Thyroid gland (tissue), 4 donors: ENCODE data around the gene CARMIL1. TPM values are rescaled to one million over a fixed set of nuclear protein-coding genes. Genes with fewer than 3 reads are reported as not detected.

Source experiments
- DNase-seq, 2 donors: peaks; one replicate each; pipeline ENCODE4 v3.0.0-alpha.2; 2019
- H3K27ac ChIP-seq, 3 donors: fragments of 200-600 bp; sonication (generic); 1 replicate in 2 of 3; 2 replicates in 1 of 3; pipeline ENCODE4 v1.5.1; 2016 to 2019; ENCODE audit warnings: mild to moderate bottlenecking in 1 of 3, moderate library complexity in 1 of 3
- H3K27me3 ChIP-seq: fragments of 200-600 bp; sonication (generic); one replicate; pipeline ENCODE4 v1.5.1; 2019
- H3K36me3 ChIP-seq, 2 donors: fragments of 200-600 bp; sonication (generic); one replicate each; pipeline ENCODE4 v1.5.1; 2016 to 2019
- H3K4me1 ChIP-seq, 2 donors: fragments of 200-600 bp; sonication (generic); one replicate each; pipeline ENCODE4 v1.5.1; 2017 to 2019
- H3K4me3 ChIP-seq, 3 donors: fragments of 200-600 bp; sonication (generic); replicated peaks in 1 of 3; 1 replicate in 2 of 3; 2 replicates in 1 of 3; pipeline ENCODE4 v1.5.1; 2016; ENCODE audit warnings: mild to moderate bottlenecking in 1 of 3
- H3K9me3 ChIP-seq: fragments of 200-600 bp; sonication (generic); one replicate; pipeline ENCODE4 v1.5.1; 2017
- CTCF ChIP-seq, 6 experiments: fragments of 200-600 bp in 3 of 6; fragments of 450-650 bp in 3 of 6; sonication (generic) in 3 of 6; IDR thresholded peaks; one replicate each; pipeline ENCODE4 v1.5.1; 2016 to 2019; ENCODE audit warnings: antibody characterized with exemption in 6 of 6, mild to moderate bottlenecking in 2 of 6, inconsistent platforms in 1 of 6, moderate library complexity in 1 of 6
- POLR2A ChIP-seq, 2 donors: fragments of 450-650 bp; IDR thresholded peaks; one replicate each; pipeline ENCODE4 v1.6.1; 2017; ENCODE audit warnings: antibody characterized with exemption in 2 of 2, mild to moderate bottlenecking in 2 of 2, moderate library complexity in 1 of 2
- WGBS, 2 donors: methylation state at CpG; one replicate each; pipeline ENCODE4 v1.1.5; 2017; 5-methylcytosine and 5-hydroxymethylcytosine counted together
- intact Hi-C: fragments of 100-400 bp; cut with DNase I; formaldehyde crosslinking; loops from one replicate; pipeline ENCODE4 v1.15.1; 2023
- total RNA-seq, 4 donors: library from RNA; depleted of rRNA; stranded (reverse); fragments of >200 nt; gene quantifications; one replicate each; pipeline ENCODE4 v1.2.3, GENCODE V29; 2016

The CARMIL1 gene
- total RNA-seq, 4 donors from 2014 or later: 24.7 to 34.4 (median 30.7) TPM

DNA sequence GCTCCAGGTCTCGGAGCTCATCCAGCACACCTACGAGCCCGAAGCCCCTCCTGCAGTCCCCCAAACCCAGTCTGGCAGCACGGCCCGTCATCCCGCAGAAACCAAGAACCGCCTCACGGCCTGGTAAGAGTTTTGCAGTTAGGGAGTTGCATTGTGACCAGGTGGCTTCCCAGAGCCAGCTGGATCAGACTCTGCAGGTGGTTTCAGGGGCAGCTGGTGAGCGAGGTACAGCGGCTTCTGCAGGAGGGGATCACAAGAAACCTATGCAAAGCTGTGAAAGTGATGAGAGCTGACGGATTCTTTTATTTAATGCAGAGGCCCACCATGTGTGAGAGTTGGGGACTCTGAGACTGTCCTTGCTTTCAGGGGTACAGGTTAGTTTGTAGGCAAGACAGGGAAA lies 327.0 kb downstream of the CARMIL1 start:
- 90 to 92% methylated on average over 10 to 11 of the region's 11 CpGs for WGBS, 2 donors
- peaks cover 0 to 3% of the 10 kb centered on the region in 2 donors for H3K36me3 ChIP-seq
- intact Hi-C loops: loop anchor here (10.0 kb wide), 1 partner anchor 111 kb away; no protein-coding TSS in a partner anchor
- TF ChIP-seq CTCF (IDR thresholded peaks at IDR 0.05) (no peak), POLR2A (IDR thresholded peaks at IDR 0.05) (no peak)
- H3K9me3 ChIP-seq: no peaks in the 10 kb centered on the region
- no peaks in the 10 kb centered on the region for H3K4me1 ChIP-seq
- no peaks in the 10 kb centered on the region for H3K27me3 ChIP-seq
- no peak for DNase-seq
- H3K27ac ChIP-seq: no peak overlapping the region
- H3K4me3 ChIP-seq: no peak overlapping the region

GRCh38 chr6:25608558-25609174 lies 329.5 kb downstream of the CARMIL1 start:
- Histone ChIP-seq H3K27me3 (no peaks in the 10 kb centered on the region), H3K9me3 (no peaks in the 10 kb centered on the region), H3K27ac (no peak overlapping the region), H3K4me3 (no peak overlapping the region), H3K36me3 (peaks cover 0 to 3% of the 10 kb centered on the region in 2 donors), H3K4me1 (no peaks in the 10 kb centered on the region)
- WGBS, 2 donors: 93 to 96% methylated on average over 5 of the region's 5 CpGs
- TF ChIP-seq CTCF (IDR thresholded peaks at IDR 0.05) (no peak), POLR2A (IDR thresholded peaks at IDR 0.05) (no peak)
- no peak for DNase-seq
- intact Hi-C loops: loop anchor here (10.0 kb wide), 1 partner anchor 114 kb away; no protein-coding TSS in a partner anchor

DNA sequence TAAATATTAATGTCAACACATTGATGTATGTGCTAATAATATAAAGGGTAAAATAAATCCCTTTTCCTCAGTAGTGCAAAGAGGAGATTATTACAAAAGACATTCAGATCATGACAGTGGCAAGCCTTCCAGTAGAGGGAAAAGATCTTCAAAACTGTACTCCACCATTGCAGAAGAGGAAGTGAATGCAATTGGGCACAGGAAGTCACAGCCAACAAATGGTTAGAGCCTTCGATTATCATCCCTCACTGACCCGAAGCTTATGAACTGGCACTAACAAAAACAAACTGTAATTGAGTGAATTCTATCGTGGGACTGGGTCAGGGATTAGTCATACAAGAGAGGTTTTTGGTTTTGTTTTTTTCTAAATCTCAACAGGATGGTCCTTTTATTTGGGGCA lies 333.5 kb downstream of the CARMIL1 start:
- Histone ChIP-seq H3K27ac (no peak overlapping the region), H3K4me1 (no peaks in the 10 kb centered on the region), H3K9me3 (no peaks in the 10 kb centered on the region), H3K4me3 (no peak overlapping the region), H3K36me3 (peaks cover 0 to 3% of the 10 kb centered on the region in 2 donors), H3K27me3 (no peaks in the 10 kb centered on the region)
- intact Hi-C loops: no loop called here
- WGBS, 2 donors: 35 to 40% methylated on average over 3 of the region's 3 CpGs
- no peak for DNase-seq
- TF ChIP-seq CTCF (IDR thresholded peaks at IDR 0.05): no peak
- TF ChIP-seq POLR2A (IDR thresholded peaks at IDR 0.05): no peak

GRCh38 chr6:25613415-25613814 lies 334.2 kb downstream of the CARMIL1 start:
- H3K4me1 ChIP-seq: no peaks in the 10 kb centered on the region
- intact Hi-C loops: no loop called here
- TF ChIP-seq POLR2A (IDR thresholded peaks at IDR 0.05) (no peak), CTCF (IDR thresholded peaks at IDR 0.05) (no peak)
- DNase-seq: no peak
- H3K27ac ChIP-seq: no peak overlapping the region
- WGBS, 2 donors: 94 to 98% methylated on average over 1 of the region's 1 CpG
- peaks cover 0 to 3% of the 10 kb centered on the region in 2 donors for H3K36me3 ChIP-seq
- H3K4me3 ChIP-seq: no peak overlapping the region
- no peaks in the 10 kb centered on the region for H3K9me3 ChIP-seq
- no peaks in the 10 kb centered on the region for H3K27me3 ChIP-seq

DNA sequence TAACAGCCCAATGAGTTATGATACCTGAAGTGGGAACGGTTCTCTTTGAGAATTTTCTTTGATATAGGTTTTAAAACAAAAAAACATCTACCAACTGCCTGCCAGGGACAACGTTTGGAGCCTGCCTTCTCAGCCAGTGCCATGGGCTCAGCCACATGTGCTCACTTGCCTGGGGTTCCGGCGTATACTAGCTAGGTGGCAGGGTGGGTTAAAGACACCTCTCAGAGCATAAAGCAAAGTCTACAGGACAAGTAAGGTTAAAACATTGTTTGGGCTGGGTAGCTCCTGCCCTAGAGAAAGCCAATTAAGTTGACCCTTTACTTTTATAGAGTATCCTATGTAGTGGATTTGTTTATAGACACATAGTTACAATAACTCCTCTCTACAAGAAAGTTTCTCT lies 334.9 kb downstream of the CARMIL1 start:
- Histone ChIP-seq H3K4me3 (no peak overlapping the region), H3K27me3 (no peaks in the 10 kb centered on the region), H3K4me1 (no peaks in the 10 kb centered on the region), H3K36me3 (peaks cover 0 to 3% of the 10 kb centered on the region in 2 donors), H3K9me3 (no peaks in the 10 kb centered on the region), H3K27ac (no peak overlapping the region)
- DNase-seq: no peak
- TF ChIP-seq CTCF (IDR thresholded peaks at IDR 0.05): no peak
- TF ChIP-seq POLR2A (IDR thresholded peaks at IDR 0.05): no peak
- WGBS, 2 donors: 83 to 84% methylated on average over 4 of the region's 4 CpGs
- intact Hi-C loops: no loop called here
